K562 (cell line): ENCODE data around the gene TLR5. TPM values are rescaled to one million over a fixed set of nuclear protein-coding genes. Genes with fewer than 3 reads are reported as not detected.

ENCODE experiments used
- ATAC-seq: fragments of 200-7000 bp; cut with Tn5 transposase; 3 replicates; pipeline ENCODE4 v1.9.1; 2020; ENCODE audit warnings: moderate library complexity
- Bru-seq: library from RNA; stranded (reverse); fragments of 400-500 nt; gene quantifications from one replicate; lab custom pipeline; 2021; lab: Mats Ljungman, UMichigan
- BruChase-seq, 2 experiments: library from RNA; stranded (reverse); fragments of 400-500 nt; gene quantifications; one replicate each; lab custom pipeline; 2021; lab: Mats Ljungman, UMichigan
- BruUV-seq: library from RNA; stranded (reverse); fragments of 400-500 nt; replicated peaks from 2 replicates; lab custom pipeline; 2021; lab: Mats Ljungman, UMichigan
- CTCF ChIA-PET: fragments of 300-600 bp; formaldehyde crosslinking; extraction: SDS; loops from one replicate; lab custom pipeline; 2021; ENCODE audit warnings: low intra/inter-chr PET ratio; lab: Yijun Ruan, JAX
- POLR2A ChIA-PET: fragments of 300-600, 350-650 bp; sonication (Branson Sonifier 250); formaldehyde crosslinking; extraction: SDS; loops from one replicate; lab custom pipeline; 2021; ENCODE audit warnings: antibody characterized with exemption, inconsistent platforms; lab: Yijun Ruan, JAX
- DNase-seq, 4 experiments: peaks; one replicate each; pipeline versions ENCODE4 v3.0.0 to v3.0.0-alpha.2; 2011 to 2018; ENCODE audit warnings: low spot score in 3 of 4, mixed read lengths in 3 of 4; ENCODE audit errors: extremely low read depth in 1 of 4
- FAIRE-seq: peaks from 2 replicates; lab custom pipeline; 2011; peaks lifted over from hg19 to GRCh38; lab: Jason Lieb, UNC
- H2AFZ ChIP-seq: 2 replicates; pipeline ENCODE4 v1.6.0; 2011; ENCODE audit warnings: low read depth, low read length, control low read depth, inconsistent platforms
- H3K27ac ChIP-seq: fragments of 200-600 bp; 3 replicates; pipeline ENCODE4 v1.8.0; 2011; ENCODE audit warnings: low read depth, mild to moderate bottlenecking, control low read depth, inconsistent platforms, low read length, moderate library complexity, mixed read lengths; ENCODE audit errors: extremely low read depth
- H3K27me3 ChIP-seq, 2 experiments: fragments of 300-600 bp in 1 of 2; 2 replicates in 1 of 2; 3 replicates in 1 of 2; pipeline versions ENCODE4 v1.6.0 to v1.8.0; 2011; ENCODE audit warnings: inconsistent platforms in 2 of 2, low read length in 2 of 2, mild to moderate bottlenecking in 1 of 2, mixed read lengths in 1 of 2, moderate library complexity in 1 of 2; ENCODE audit not compliant: control insufficient read depth in 2 of 2, insufficient read depth in 2 of 2
- H3K36me3 ChIP-seq: fragments of 300-600 bp; 3 replicates; pipeline ENCODE4 v1.8.0; 2011; ENCODE audit warnings: mild to moderate bottlenecking, low read length, inconsistent platforms; ENCODE audit not compliant: control insufficient read depth, insufficient read depth
- H3K4me1 ChIP-seq, 2 experiments: fragments of 200-600 bp in 1 of 2; replicated peaks in 1 of 2; 2 replicates in 1 of 2; 3 replicates in 1 of 2; pipeline versions ENCODE4 v1.5.1 to v1.8.0; 2011; ENCODE audit warnings: inconsistent platforms in 2 of 2, low read length in 2 of 2, mild to moderate bottlenecking in 1 of 2, mixed read lengths in 1 of 2, moderate library complexity in 1 of 2; ENCODE audit not compliant: control insufficient read depth in 2 of 2, insufficient read depth in 2 of 2
- H3K4me2 ChIP-seq: 2 replicates; pipeline ENCODE4 v1.6.1; 2011; ENCODE audit warnings: low read length, control low read depth, inconsistent platforms, mixed read lengths; ENCODE audit not compliant: insufficient read depth
- H3K4me3 ChIP-seq: fragments of 200-600 bp; sonication (generic), shearing (Covaris generic); 2 replicates; pipeline ENCODE4 v1.5.1; 2016; ENCODE audit warnings: control low read depth, inconsistent platforms
- H3K79me2 ChIP-seq: fragments of 200-600 bp; 3 replicates; pipeline ENCODE4 v1.8.0; 2011; ENCODE audit warnings: low read length, inconsistent platforms; ENCODE audit not compliant: control insufficient read depth, insufficient read depth
- H3K9ac ChIP-seq, 2 experiments: 2 replicates each; pipeline versions ENCODE4 v1.6.0 to v1.6.1; 2011; ENCODE audit warnings: low read depth in 2 of 2, low read length in 2 of 2, control low read depth in 1 of 2, inconsistent platforms in 1 of 2, mild to moderate bottlenecking in 1 of 2, mixed read lengths in 1 of 2; ENCODE audit not compliant: insufficient read depth in 1 of 2
- H3K9me1 ChIP-seq: one replicate; pipeline ENCODE4 v1.6.0; 2011; ENCODE audit warnings: inconsistent platforms, mild to moderate bottlenecking, low read length, moderate library complexity; ENCODE audit not compliant: control insufficient read depth, insufficient read depth
- H3K9me3 ChIP-seq: replicated peaks from 2 replicates; pipeline ENCODE4 v1.5.1; 2011; ENCODE audit warnings: low read depth, low read length, inconsistent platforms; ENCODE audit not compliant: control insufficient read depth, insufficient read depth
- H4K20me1 ChIP-seq: replicated peaks from 2 replicates; pipeline ENCODE4 v1.6.1; 2011; ENCODE audit warnings: low read length, inconsistent platforms, mixed read lengths; ENCODE audit not compliant: control insufficient read depth, insufficient read depth
- ARID3A ChIP-seq: IDR thresholded peaks from 2 replicates; pipeline ENCODE4 v1.6.1; 2012; ENCODE audit warnings: low read depth, low read length, improper control_type of control experiment, borderline replicate concordance
- HNRNPUL1 ChIP-seq: fragments of 200-400 bp; formaldehyde crosslinking; IDR thresholded peaks from 2 replicates; pipeline ENCODE4 v1.6.1; 2017; ENCODE audit warnings: low read length
- MEF2D ChIP-seq: conservative IDR thresholded peaks from 2 replicates; pipeline ENCODE4 v1.6.1; 2016; ENCODE audit warnings: low read depth, missing genetic modification characterization, missing compliant biosample characterization
- MTA3 ChIP-seq: fragments of 450-650 bp; formaldehyde crosslinking; IDR thresholded peaks from 2 replicates; pipeline ENCODE4 v1.6.1; 2017; ENCODE audit warnings: mild to moderate bottlenecking, borderline replicate concordance
- PTBP1 ChIP-seq: fragments of 200-400 bp; formaldehyde crosslinking; IDR thresholded peaks from 2 replicates; pipeline ENCODE4 v1.6.1; 2017; ENCODE audit warnings: low read depth, low read length
- SMARCB1 ChIP-seq: IDR thresholded peaks from 2 replicates; pipeline ENCODE4 v1.6.1; 2011; ENCODE audit warnings: improper control_type of control experiment, low read depth; ENCODE audit not compliant: insufficient read length
- SREBF2 ChIP-seq: sonication (generic); formaldehyde crosslinking; IDR thresholded peaks from 2 replicates; pipeline ENCODE4 v1.4.0; 2020; ENCODE audit warnings: mild to moderate bottlenecking, missing genetic modification reagents
- THRAP3 ChIP-seq: fragments of 450-650 bp; IDR thresholded peaks from 2 replicates; pipeline ENCODE4 v1.6.1; 2016; ENCODE audit warnings: mild to moderate bottlenecking, inconsistent platforms, borderline replicate concordance
- ZBTB11 ChIP-seq, 3 experiments: fragments of 200-800 bp in 1 of 3; fragments of 250-450 bp in 1 of 3; fragments of 450-650 bp in 1 of 3; sonication (Bioruptor Pico) in 1 of 3; sonication (Bioruptor generic) in 1 of 3; formaldehyde crosslinking in 1 of 3; IDR thresholded peaks; 2 replicates each; pipeline versions ENCODE4 v1.6.1 to v1.8.0; 2016 to 2022; ENCODE audit warnings: mild to moderate bottlenecking in 2 of 3, missing genetic modification characterization in 2 of 3, missing compliant biosample characterization in 1 of 3, moderate library complexity in 1 of 3
- ZBTB8A ChIP-seq: fragments of 450-650 bp; IDR thresholded peaks from 2 replicates; pipeline ENCODE4 v1.6.1; 2018; ENCODE audit warnings: mild to moderate bottlenecking, moderate library complexity; ENCODE audit not compliant: partially characterized antibody
- ZNF24 ChIP-seq: fragments of 450-650 bp; IDR thresholded peaks from 2 replicates; pipeline ENCODE4 v1.6.1; 2016
- WGBS: fragments of 100-300 bp; shearing (Covaris generic); methylation state at CpG from one replicate; pipeline ENCODE4 v1.1.6; 2016; ENCODE audit warnings: low coverage, mixed read lengths; ENCODE audit not compliant: insufficient coverage; ENCODE audit errors: missing lambda C conversion rate; 5-methylcytosine and 5-hydroxymethylcytosine counted together
- in situ Hi-C: fragments of 300-500 bp; cut with MboI; formaldehyde crosslinking; loops from 4 replicates; pipeline ENCODE4 v1.15.0; 2018; ENCODE audit warnings: inconsistent platforms, mixed read lengths
- intact Hi-C: fragments of 100-400 bp; cut with micrococcal nuclease; formaldehyde crosslinking; loops from 2 replicates; pipeline ENCODE4 v1.14.2; 2022
- long read RNA-seq, 3 experiments: library from polyadenylated mRNA in 2 of 3; library from RNA in 1 of 3; unstranded in 2 of 3; stranded (forward) in 1 of 3; transcript quantifications; one replicate each; pipeline ENCODE4 v2.0.0, GENCODE V29; 2019 to 2022
- polyA minus RNA-seq, 3 experiments: library from RNA; depleted of rRNA, polyadenylated mRNA; stranded (reverse); fragments of >200 nt; gene quantifications; 2 replicates each; pipeline ENCODE4 v1.2.3, GENCODE V29; 2011
- polyA plus RNA-seq, 8 experiments: library from polyadenylated mRNA; depleted of rRNA in 4 of 8; stranded (reverse) in 5 of 8; unstranded in 3 of 8; fragments of >200 nt; fragmentation: Nextera tagmentation in 2 of 8; fragmentation: Illumina TruSeq in 1 of 8; extraction: Ambion mirVana in 2 of 8; extraction: Trizol in 1 of 8; gene quantifications; 2 replicates each; pipeline versions ENCODE4 v1.2.1 to v1.2.3, GENCODE V29; 2011 to 2014; ENCODE audit warnings: inconsistent platforms in 1 of 8, missing spikeins in 1 of 8
- total RNA-seq, 7 experiments: library from RNA; depleted of rRNA in 6 of 7; stranded (reverse); fragments of >200 nt in 6 of 7; fragmentation: Illumina TruSeq in 2 of 7; extraction: Trizol in 2 of 7; gene quantifications; 2 replicates each; pipeline versions ENCODE4 v1.2.1 to v1.2.3, GENCODE V29; 2011 to 2021; ENCODE audit warnings: low replicate concordance in 1 of 7

The TLR5 gene
- total RNA-seq (2011; cell fraction: chromatin; rRNA removed; ENCODE audit: low replicate concordance), result 16.1 and 23.2 TPM in 2 replicates
- total RNA-seq (2011; cell fraction: nucleolus; rRNA removed), result 13.3 and 14.8 TPM in 2 replicates
- 14.8 and 22.7 TPM in 2 replicates for total RNA-seq (2011; cell fraction: nucleoplasm; rRNA removed)
- total RNA-seq (2014; rRNA removed), result 1.4 and 1.5 TPM in 2 replicates
- total RNA-seq (2014; rRNA removed; fragmentation: Illumina TruSeq; extraction: Trizol), result 1.9 and 2.6 TPM in 2 replicates
- 0.94 and 1.1 TPM in 2 replicates for total RNA-seq (2015; rRNA removed; fragmentation: Illumina TruSeq; extraction: Trizol)
- 1.8 and 2.8 TPM in 2 replicates for total RNA-seq (2021)
- 3.3 and 7.4 TPM in 2 replicates for polyA plus RNA-seq (2011; rRNA removed)
- 8.9 and 20.6 TPM in 2 replicates for polyA plus RNA-seq (2011; cell fraction: cytosol; rRNA removed)
- 11.1 and 28.8 TPM in 2 replicates for polyA plus RNA-seq (2011; cell fraction: nucleus; rRNA removed)
- polyA plus RNA-seq (2012), result 0.82 and 1.3 TPM in 2 replicates
- 1.9 and 2.4 TPM in 2 replicates for polyA plus RNA-seq (2014; fragmentation: Illumina TruSeq; extraction: Trizol)
- polyA plus RNA-seq (2014; fragmentation: Nextera tagmentation; extraction: Ambion mirVana), result 1 to 10 TPM in 1 of 2 experiments, under 1 TPM in 1; 0.93 to 1.0 TPM
- 2.9 and 3.2 TPM in 2 replicates for polyA plus RNA-seq (2014; rRNA removed)
- 3.9 and 7.9 TPM in 2 replicates for polyA minus RNA-seq (2011; rRNA and poly(A)+ RNA removed)
- polyA minus RNA-seq (2011; cell fraction: cytosol; rRNA and poly(A)+ RNA removed), result 1.5 TPM in 1 of 2 replicates, not detected in the other
- 7.6 and 13.1 TPM in 2 replicates for polyA minus RNA-seq (2011; cell fraction: nucleus; rRNA and poly(A)+ RNA removed)
- Bru-seq, nascent RNA, result percentile 51 among the genes with signal in this experiment
- percentile 46 among the genes with signal in this experiment for BruChase-seq, experiment 1, labeled RNA remaining after a 2-hour chase
- BruChase-seq, experiment 2, labeled RNA remaining after a 6-hour chase, result percentile 42 among the genes with signal in this experiment
- long read RNA-seq, experiment 1, partial matches to known transcripts, result 0 of 5 reads
- long read RNA-seq, experiment 1, other reads (novel, unspliced or antisense), result 5 of 5 reads
- long read RNA-seq, experiment 2, result 0 reads
- long read RNA-seq, experiment 3, result 0 reads

- ChIA-PET CTCF (interaction anchor here (0.7 kb wide), 2 partner anchors 542 to 552 kb away, joined by 3 to 4 read pairs; no protein-coding TSS in a partner anchor), POLR2A (interaction anchor here (0.5 to 1.2 kb wide), 7 partner anchors 9 to 1334 kb away, joined by 3 to 4 read pairs (median 3); no protein-coding TSS in a partner anchor)
- Histone ChIP-seq H4K20me1 (no peaks in the 10 kb centered on the region), H3K4me1 (peaks cover 22 to 23% of the 10 kb centered on the region in 2 experiments), H3K9ac (peak within 1 kb of the TSS; percentile 62 to 91), H3K79me2 (no peaks in the 10 kb centered on the region), H3K36me3 (no peaks in the 10 kb centered on the region), H3K4me3 (peak within 1 kb of the TSS; percentile 50), H3K9me1 (peaks cover 3% of the 10 kb centered on the region), H3K27ac (peak within 1 kb of the TSS; percentile 60), H3K9me3 (no peaks in the 10 kb centered on the region), H3K4me2 (peak within 1 kb of the TSS; percentile 78), H3K27me3 (no peaks in the 10 kb centered on the region), H2AFZ (peak within 1 kb of the TSS; percentile 98)
- WGBS, result 4% methylated on average over 47 of the region's 63 CpGs
- ATAC-seq (peak; percentile 96), FAIRE-seq (peak; percentile 81), DNase-seq (peak; percentile 95 to 98 (median 96))
- in situ Hi-C loops, result loop anchor here (25.0 kb wide), 1 partner anchor 544 kb away; no protein-coding TSS in a partner anchor
- BruUV-seq, result TSS peak; percentile 64
- intact Hi-C loops, result no loop called here
- TF ChIP-seq THRAP3 (no peak), ZNF24 (0 out of 2 replicates have a peak, but pooled peaks have one; percentile 19), MTA3 (peak; percentile 72; the same call in 1 of the 2 replicates), PTBP1 (no peak), ZBTB8A (no peak), ARID3A (no peak), HNRNPUL1 (no peak), SREBF2 (CRISPR knock-in tag) (no peak), ZBTB11 (CRISPR knock-in tag; IDR thresholded peaks at IDR 0.05) (peak in 1 of 3 experiments; percentile 58; a peak in 2 of 6 replicates), MEF2D (tag) (no peak), SMARCB1 (no peak)
Measured at GRCh38 chr1:223142795-223143536, at the start of gene TLR5. Gene TLR5, minus strand, starts transcription at chr1:223143248. Its CDS starts 30,217 bp downstream, at chr1:223113031.
